ENCODE measurements around the gene STK10.

Gene STK10

DNA sequence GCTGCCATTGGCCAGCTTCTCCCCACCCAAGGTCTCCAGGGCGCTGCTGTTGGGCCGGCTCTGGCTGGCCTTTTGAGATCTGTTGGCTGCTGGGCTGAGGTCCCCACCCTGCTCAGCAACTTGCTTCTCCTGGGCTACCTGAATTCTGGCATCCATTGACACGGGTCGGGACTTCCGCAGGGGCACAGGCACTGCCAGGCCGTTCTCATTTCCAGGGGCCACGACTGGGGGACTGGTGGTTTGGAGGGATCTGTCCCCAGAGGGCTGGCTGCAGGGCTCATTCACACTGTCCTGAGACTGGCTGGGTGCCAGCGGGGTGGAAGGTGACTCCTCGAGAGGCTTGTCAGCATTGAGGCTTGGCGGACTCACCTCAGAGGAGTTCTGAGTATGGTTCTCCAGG is 94.5 kb downstream of the STK10 start:
- peaks cover 8% of the 10 kb centered on the region for H3K36me3 ChIP-seq (ENCODE audit: control insufficient read depth, low read length)
- no peaks in the 10 kb centered on the region for H3K27me3 ChIP-seq (ENCODE audit: control insufficient read depth, low read length)
- no peaks in the 10 kb centered on the region for H3F3A ChIP-seq (ENCODE audit: control insufficient read depth, insufficient read depth)
- H3K4me1 ChIP-seq (ENCODE audit: control insufficient read depth, low read length) = no peaks in the 10 kb centered on the region
- no peaks in the 10 kb centered on the region for H3K79me2 ChIP-seq (ENCODE audit: control insufficient read depth, low read length)
- H4K20me1 ChIP-seq (ENCODE audit: control insufficient read depth, insufficient read depth, low read depth, low read length) = no peaks in the 10 kb centered on the region
- no peak overlapping the region for H3K4me2 ChIP-seq (ENCODE audit: low read length)
- H3K9me3 ChIP-seq (ENCODE audit: control insufficient read depth, insufficient read depth, low read length) = no peaks in the 10 kb centered on the region
- TF ChIP-seq, protein P1, sequence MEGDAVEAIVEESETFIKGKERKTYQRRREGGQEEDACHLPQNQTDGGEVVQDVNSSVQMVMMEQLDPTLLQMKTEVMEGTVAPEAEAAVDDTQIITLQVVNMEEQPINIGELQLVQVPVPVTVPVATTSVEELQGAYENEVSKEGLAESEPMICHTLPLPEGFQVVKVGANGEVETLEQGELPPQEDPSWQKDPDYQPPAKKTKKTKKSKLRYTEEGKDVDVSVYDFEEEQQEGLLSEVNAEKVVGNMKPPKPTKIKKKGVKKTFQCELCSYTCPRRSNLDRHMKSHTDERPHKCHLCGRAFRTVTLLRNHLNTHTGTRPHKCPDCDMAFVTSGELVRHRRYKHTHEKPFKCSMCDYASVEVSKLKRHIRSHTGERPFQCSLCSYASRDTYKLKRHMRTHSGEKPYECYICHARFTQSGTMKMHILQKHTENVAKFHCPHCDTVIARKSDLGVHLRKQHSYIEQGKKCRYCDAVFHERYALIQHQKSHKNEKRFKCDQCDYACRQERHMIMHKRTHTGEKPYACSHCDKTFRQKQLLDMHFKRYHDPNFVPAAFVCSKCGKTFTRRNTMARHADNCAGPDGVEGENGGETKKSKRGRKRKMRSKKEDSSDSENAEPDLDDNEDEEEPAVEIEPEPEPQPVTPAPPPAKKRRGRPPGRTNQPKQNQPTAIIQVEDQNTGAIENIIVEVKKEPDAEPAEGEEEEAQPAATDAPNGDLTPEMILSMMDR (IDR thresholded peaks at IDR 0.05; ENCODE audit: low read depth, low read length, poor library complexity, severe bottlenecking) = no peak
- no peak for TF ChIP-seq EZH2phosphoT487 (IDR thresholded peaks at IDR 0.05; ENCODE audit: borderline replicate concordance, low read length)
- H3K4me3 ChIP-seq (ENCODE audit: low read length) = no peak overlapping the region
- H3K27ac ChIP-seq (ENCODE audit: low read depth, low read length) = no peak overlapping the region
- H3K9me2 ChIP-seq (replicated peaks; ENCODE audit: control insufficient read depth, low read length) = no peaks in the 10 kb centered on the region

DNA sequence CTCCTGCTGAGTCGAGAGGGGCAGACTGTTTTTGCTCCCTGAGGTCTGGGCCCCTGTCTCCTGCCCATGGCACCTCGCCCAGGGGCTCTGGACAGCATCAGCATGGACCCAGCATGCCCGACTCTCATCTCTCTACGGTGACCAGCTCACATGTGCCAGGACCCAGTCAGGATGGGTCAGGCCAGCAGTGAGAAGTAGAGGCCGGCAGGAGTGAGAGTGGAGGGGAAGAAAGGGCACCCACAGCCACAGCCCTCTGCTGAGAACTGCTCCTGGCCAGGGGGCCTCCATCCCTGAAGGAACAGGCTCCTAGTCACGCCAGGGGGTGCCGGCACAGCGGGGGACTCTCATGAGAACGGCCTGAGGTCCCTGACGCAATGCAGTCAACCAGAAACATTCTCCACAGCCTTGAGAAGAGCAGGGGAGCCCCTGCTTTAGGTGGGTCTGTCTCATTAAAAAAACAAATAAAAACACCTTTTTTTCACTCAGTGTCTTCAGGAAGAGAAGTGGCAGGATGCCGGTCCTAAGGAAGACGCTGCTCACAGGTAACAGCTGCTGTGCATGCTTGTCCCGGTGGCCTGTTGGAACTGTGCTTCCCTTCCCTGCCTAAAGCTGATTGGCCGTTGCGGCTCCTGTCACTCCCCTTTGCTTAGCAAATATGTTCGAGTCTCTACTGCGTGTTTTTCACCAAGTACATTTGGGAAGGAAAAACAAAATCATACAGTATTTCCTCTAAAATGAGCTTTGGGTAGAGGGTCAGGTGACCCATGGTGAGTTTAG is 95.9 kb downstream of the STK10 start:
- Histone ChIP-seq H3K9me3 (ENCODE audit: control insufficient read depth, insufficient read depth, low read length) (no peaks in the 10 kb centered on the region), H3K27ac (ENCODE audit: low read depth, low read length) (no peak overlapping the region), H4K20me1 (ENCODE audit: control insufficient read depth, insufficient read depth, low read depth, low read length) (no peaks in the 10 kb centered on the region), H3K27me3 (ENCODE audit: control insufficient read depth, low read length) (no peaks in the 10 kb centered on the region), H3K4me2 (ENCODE audit: low read length) (no peak overlapping the region), H3K79me2 (ENCODE audit: control insufficient read depth, low read length) (no peaks in the 10 kb centered on the region), H3K9me2 (replicated peaks; ENCODE audit: control insufficient read depth, low read length) (no peaks in the 10 kb centered on the region), H3K36me3 (ENCODE audit: control insufficient read depth, low read length) (peaks cover 5% of the 10 kb centered on the region), H3K4me3 (ENCODE audit: low read length) (no peak overlapping the region), H3K4me1 (ENCODE audit: control insufficient read depth, low read length) (no peaks in the 10 kb centered on the region), H3F3A (ENCODE audit: control insufficient read depth, insufficient read depth) (no peaks in the 10 kb centered on the region)
- TF ChIP-seq, protein P1 (IDR thresholded peaks at IDR 0.05; ENCODE audit: low read depth, low read length, poor library complexity, severe bottlenecking) = no peak
- TF ChIP-seq EZH2phosphoT487 (IDR thresholded peaks at IDR 0.05; ENCODE audit: borderline replicate concordance, low read length) = no peak

DNA sequence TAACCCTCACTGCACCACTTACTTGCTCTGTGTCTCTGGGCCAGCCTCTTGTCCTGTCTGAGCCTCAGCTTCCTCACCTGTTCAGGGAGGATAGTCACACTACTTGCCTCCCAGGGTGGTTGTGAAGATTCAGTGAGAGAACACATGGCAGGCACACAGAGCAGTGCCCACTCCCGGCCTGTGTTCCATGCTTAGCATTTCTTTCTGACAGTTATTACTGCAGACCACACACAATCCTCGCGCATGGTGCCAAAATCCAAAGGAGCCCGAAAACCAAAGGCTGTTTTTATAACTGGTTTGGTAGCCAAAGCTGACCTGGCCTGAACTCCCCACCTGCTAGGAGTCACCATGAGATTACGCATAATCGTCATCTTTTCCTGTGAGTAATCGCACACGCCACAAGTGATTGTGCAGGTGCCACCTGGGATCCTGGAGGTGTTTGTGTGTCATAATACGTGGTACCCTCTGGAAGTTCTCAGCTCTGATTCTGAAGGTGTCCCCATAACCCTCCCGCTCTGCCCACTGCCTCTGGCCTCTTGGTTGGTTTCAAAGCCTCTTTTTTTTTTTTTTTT is 97.0 kb downstream of the STK10 start:
- H3K9me3 ChIP-seq (ENCODE audit: control insufficient read depth, insufficient read depth, low read length) = no peaks in the 10 kb centered on the region
- no peak overlapping the region for H3K4me2 ChIP-seq (ENCODE audit: low read length)
- H4K20me1 ChIP-seq (ENCODE audit: control insufficient read depth, insufficient read depth, low read depth, low read length) = no peaks in the 10 kb centered on the region
- no peak overlapping the region for H3K4me3 ChIP-seq (ENCODE audit: low read length)
- H3F3A ChIP-seq (ENCODE audit: control insufficient read depth, insufficient read depth) = no peaks in the 10 kb centered on the region
- TF ChIP-seq, protein P1 (IDR thresholded peaks at IDR 0.05; ENCODE audit: low read depth, low read length, poor library complexity, severe bottlenecking) = no peak
- TF ChIP-seq EZH2phosphoT487 (IDR thresholded peaks at IDR 0.05; ENCODE audit: borderline replicate concordance, low read length) = no peak
- H3K27me3 ChIP-seq (ENCODE audit: control insufficient read depth, low read length) = no peaks in the 10 kb centered on the region
- H3K4me1 ChIP-seq (ENCODE audit: control insufficient read depth, low read length) = no peaks in the 10 kb centered on the region
- H3K27ac ChIP-seq (ENCODE audit: low read depth, low read length) = no peak overlapping the region
- H3K79me2 ChIP-seq (ENCODE audit: control insufficient read depth, low read length) = no peaks in the 10 kb centered on the region
- H3K36me3 ChIP-seq (ENCODE audit: control insufficient read depth, low read length) = peaks cover 5% of the 10 kb centered on the region
- no peaks in the 10 kb centered on the region for H3K9me2 ChIP-seq (replicated peaks; ENCODE audit: control insufficient read depth, low read length)

Measured in DOHH2 (cell line).